K562 (cell line): ENCODE results near the gene PARK7. TPM values are rescaled to one million over a fixed set of nuclear protein-coding genes. Genes with fewer than 3 reads are reported as not detected.

Experiments
- ATAC-seq: fragments of 200-7000 bp; cut with Tn5 transposase; 3 replicates; pipeline ENCODE4 v1.9.1; 2020; ENCODE audit warnings: moderate library complexity
- BruUV-seq: library from RNA; stranded (reverse); fragments of 400-500 nt; replicated peaks from 2 replicates; lab custom pipeline; 2021; lab: Mats Ljungman, UMichigan
- CTCF ChIA-PET: fragments of 300-600 bp; formaldehyde crosslinking; extraction: SDS; loops from one replicate; lab custom pipeline; 2021; ENCODE audit warnings: low intra/inter-chr PET ratio; lab: Yijun Ruan, JAX
- POLR2A ChIA-PET: fragments of 300-600, 350-650 bp; sonication (Branson Sonifier 250); formaldehyde crosslinking; extraction: SDS; loops from one replicate; lab custom pipeline; 2021; ENCODE audit warnings: antibody characterized with exemption, inconsistent platforms; lab: Yijun Ruan, JAX
- DNase-seq, 4 experiments: peaks; one replicate each; pipeline versions ENCODE4 v3.0.0 to v3.0.0-alpha.2; 2011 to 2018; ENCODE audit warnings: low spot score in 3 of 4, mixed read lengths in 3 of 4; ENCODE audit errors: extremely low read depth in 1 of 4
- FAIRE-seq: peaks from 2 replicates; lab custom pipeline; 2011; peaks lifted over from hg19 to GRCh38; lab: Jason Lieb, UNC
- H2AFZ ChIP-seq: 2 replicates; pipeline ENCODE4 v1.6.0; 2011; ENCODE audit warnings: low read depth, low read length, control low read depth, inconsistent platforms
- H3K27ac ChIP-seq: fragments of 200-600 bp; 3 replicates; pipeline ENCODE4 v1.8.0; 2011; ENCODE audit warnings: low read depth, mild to moderate bottlenecking, control low read depth, inconsistent platforms, low read length, moderate library complexity, mixed read lengths; ENCODE audit errors: extremely low read depth
- H3K27me3 ChIP-seq, 2 experiments: fragments of 300-600 bp in 1 of 2; 2 replicates in 1 of 2; 3 replicates in 1 of 2; pipeline versions ENCODE4 v1.6.0 to v1.8.0; 2011; ENCODE audit warnings: inconsistent platforms in 2 of 2, low read length in 2 of 2, mild to moderate bottlenecking in 1 of 2, mixed read lengths in 1 of 2, moderate library complexity in 1 of 2; ENCODE audit not compliant: control insufficient read depth in 2 of 2, insufficient read depth in 2 of 2
- H3K36me3 ChIP-seq: fragments of 300-600 bp; 3 replicates; pipeline ENCODE4 v1.8.0; 2011; ENCODE audit warnings: mild to moderate bottlenecking, low read length, inconsistent platforms; ENCODE audit not compliant: control insufficient read depth, insufficient read depth
- H3K4me1 ChIP-seq, 2 experiments: fragments of 200-600 bp in 1 of 2; replicated peaks in 1 of 2; 2 replicates in 1 of 2; 3 replicates in 1 of 2; pipeline versions ENCODE4 v1.5.1 to v1.8.0; 2011; ENCODE audit warnings: inconsistent platforms in 2 of 2, low read length in 2 of 2, mild to moderate bottlenecking in 1 of 2, mixed read lengths in 1 of 2, moderate library complexity in 1 of 2; ENCODE audit not compliant: control insufficient read depth in 2 of 2, insufficient read depth in 2 of 2
- H3K4me2 ChIP-seq: 2 replicates; pipeline ENCODE4 v1.6.1; 2011; ENCODE audit warnings: low read length, control low read depth, inconsistent platforms, mixed read lengths; ENCODE audit not compliant: insufficient read depth
- H3K4me3 ChIP-seq: fragments of 200-600 bp; sonication (generic), shearing (Covaris generic); 2 replicates; pipeline ENCODE4 v1.5.1; 2016; ENCODE audit warnings: control low read depth, inconsistent platforms
- H3K79me2 ChIP-seq: fragments of 200-600 bp; 3 replicates; pipeline ENCODE4 v1.8.0; 2011; ENCODE audit warnings: low read length, inconsistent platforms; ENCODE audit not compliant: control insufficient read depth, insufficient read depth
- H3K9ac ChIP-seq, 2 experiments: 2 replicates each; pipeline versions ENCODE4 v1.6.0 to v1.6.1; 2011; ENCODE audit warnings: low read depth in 2 of 2, low read length in 2 of 2, control low read depth in 1 of 2, inconsistent platforms in 1 of 2, mild to moderate bottlenecking in 1 of 2, mixed read lengths in 1 of 2; ENCODE audit not compliant: insufficient read depth in 1 of 2
- H3K9me1 ChIP-seq: one replicate; pipeline ENCODE4 v1.6.0; 2011; ENCODE audit warnings: inconsistent platforms, mild to moderate bottlenecking, low read length, moderate library complexity; ENCODE audit not compliant: control insufficient read depth, insufficient read depth
- H3K9me3 ChIP-seq: replicated peaks from 2 replicates; pipeline ENCODE4 v1.5.1; 2011; ENCODE audit warnings: low read depth, low read length, inconsistent platforms; ENCODE audit not compliant: control insufficient read depth, insufficient read depth
- H4K20me1 ChIP-seq: replicated peaks from 2 replicates; pipeline ENCODE4 v1.6.1; 2011; ENCODE audit warnings: low read length, inconsistent platforms, mixed read lengths; ENCODE audit not compliant: control insufficient read depth, insufficient read depth
- AFF4 ChIP-seq: sonication (generic); formaldehyde crosslinking; IDR thresholded peaks from 2 replicates; pipeline ENCODE4 v1.8.0; 2023; ENCODE audit warnings: mild to moderate bottlenecking, missing genetic modification reagents
- CEBPB ChIP-seq: fragments of 450-650 bp; IDR thresholded peaks from 2 replicates; pipeline ENCODE4 v1.6.1; 2016; ENCODE audit warnings: missing genetic modification characterization, missing compliant biosample characterization
- SETDB1 ChIP-seq: IDR thresholded peaks from one replicate; pipeline ENCODE4 v1.6.1; 2012; ENCODE audit warnings: low read length, control low read depth, inconsistent platforms
- THRAP3 ChIP-seq: fragments of 450-650 bp; IDR thresholded peaks from 2 replicates; pipeline ENCODE4 v1.6.1; 2016; ENCODE audit warnings: mild to moderate bottlenecking, inconsistent platforms, borderline replicate concordance
- ZNF707 ChIP-seq: fragments of 250-450 bp; sonication (Bioruptor Pico); conservative IDR thresholded peaks from 2 replicates; pipeline ENCODE4 v1.8.0; 2022; ENCODE audit warnings: inconsistent platforms, mild to moderate bottlenecking, moderate library complexity
- WGBS: fragments of 100-300 bp; shearing (Covaris generic); methylation state at CpG from one replicate; pipeline ENCODE4 v1.1.6; 2016; ENCODE audit warnings: low coverage, mixed read lengths; ENCODE audit not compliant: insufficient coverage; ENCODE audit errors: missing lambda C conversion rate; 5-methylcytosine and 5-hydroxymethylcytosine counted together
- in situ Hi-C: fragments of 300-500 bp; cut with MboI; formaldehyde crosslinking; loops from 4 replicates; pipeline ENCODE4 v1.15.0; 2018; ENCODE audit warnings: inconsistent platforms, mixed read lengths
- intact Hi-C: fragments of 100-400 bp; cut with micrococcal nuclease; formaldehyde crosslinking; loops from 2 replicates; pipeline ENCODE4 v1.14.2; 2022
- polyA plus RNA-seq, 8 experiments: library from polyadenylated mRNA; depleted of rRNA in 4 of 8; stranded (reverse) in 5 of 8; unstranded in 3 of 8; fragments of >200 nt; fragmentation: Nextera tagmentation in 2 of 8; fragmentation: Illumina TruSeq in 1 of 8; extraction: Ambion mirVana in 2 of 8; extraction: Trizol in 1 of 8; gene quantifications; 2 replicates each; pipeline versions ENCODE4 v1.2.1 to v1.2.3, GENCODE V29; 2011 to 2014; ENCODE audit warnings: inconsistent platforms in 1 of 8, missing spikeins in 1 of 8
- total RNA-seq, 7 experiments: library from RNA; depleted of rRNA in 6 of 7; stranded (reverse); fragments of >200 nt in 6 of 7; fragmentation: Illumina TruSeq in 2 of 7; extraction: Trizol in 2 of 7; gene quantifications; 2 replicates each; pipeline versions ENCODE4 v1.2.1 to v1.2.3, GENCODE V29; 2011 to 2021; ENCODE audit warnings: low replicate concordance in 1 of 7
- TF ChIP-seq, protein P1 (sequence below), 2 experiments: fragments of 450-650 bp in 1 of 2; sonication (generic) in 1 of 2; formaldehyde crosslinking in 1 of 2; IDR thresholded peaks; 2 replicates each; pipeline versions ENCODE4 v1.7.1 to v1.9.0; 2016 to 2022; ENCODE audit warnings: inconsistent platforms in 1 of 2, mild to moderate bottlenecking in 1 of 2, missing genetic modification reagents in 1 of 2

The PARK7 gene
- total and polyA plus RNA-seq, 9 of the 15 experiments (the other 6 are each of a cell fraction or from before 2014, with no cell fraction given), result 374 to 1,298 (median 484) TPM

DNA sequence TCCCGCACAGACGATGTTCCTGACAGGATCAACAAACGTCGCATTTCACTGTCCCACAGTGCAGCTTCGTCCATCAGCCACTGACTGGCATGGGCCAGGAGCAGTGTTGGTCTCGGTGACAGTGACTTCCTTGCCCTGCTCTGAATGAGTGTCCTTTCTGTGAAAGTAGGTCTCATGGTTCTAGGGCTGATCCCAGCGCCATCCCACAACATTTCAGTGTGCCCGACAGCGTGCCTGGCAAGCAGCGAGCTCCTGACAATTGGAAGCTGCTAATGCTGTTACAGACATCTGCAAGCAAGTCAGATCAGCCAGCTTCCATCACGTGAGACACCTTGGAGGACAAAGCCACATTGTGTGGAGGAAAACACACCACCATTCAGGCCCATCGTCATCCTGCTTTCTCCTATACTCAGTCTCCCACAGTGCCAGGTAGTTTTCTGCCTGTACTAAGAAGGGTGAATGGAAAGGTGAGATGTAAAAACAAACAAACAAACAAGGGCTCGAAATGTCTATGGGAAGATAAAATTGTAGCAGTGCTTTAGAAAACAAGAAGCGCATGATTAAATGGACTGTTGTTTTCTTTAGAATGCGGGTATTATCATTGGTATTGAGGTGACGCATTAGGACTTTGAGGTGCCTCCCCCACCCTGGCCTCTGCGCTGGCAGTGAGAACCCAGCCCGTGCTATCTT is 42.7 kb downstream of the PARK7 start:
- Histone ChIP-seq H3K27ac (peak overlapping the region; percentile 72; the same call in 2 of the 3 replicates), H3K27me3 (no peaks in the 10 kb centered on the region), H3K36me3 (peaks cover 2% of the 10 kb centered on the region; the same call in 1 of the 3 replicates), H3K9me3 (no peaks in the 10 kb centered on the region), H2AFZ (peak overlapping the region; percentile 56), H3K4me1 (peaks cover 22 to 42% of the 10 kb centered on the region in 2 experiments), H3K79me2 (no peaks in the 10 kb centered on the region), H3K9me1 (no peaks in the 10 kb centered on the region), H3K9ac (peak overlapping the region in 1 of 2 experiments; percentile 3; a peak in 2 of 4 replicates), H3K4me2 (peak overlapping the region; percentile 71), H4K20me1 (no peaks in the 10 kb centered on the region; the same call in 1 of the 2 replicates), H3K4me3 (no peak overlapping the region)
- no TSS peak for BruUV-seq
- ChIA-PET POLR2A (no interaction called here), CTCF (interaction anchor here (0.6 kb wide), 1 partner anchor 97 kb away, joined by 4 read pairs; no protein-coding TSS in a partner anchor)
- intact Hi-C loops (no loop called here), in situ Hi-C loops (no loop called here)
- peak; percentile 9; the same call in 2 of the 3 replicates for ATAC-seq
- WGBS, result 48% methylated on average over 18 of the region's 18 CpGs
- no peak for FAIRE-seq
- no peak for DNase-seq
- TF ChIP-seq THRAP3, result no peak
- no peak for TF ChIP-seq AFF4 (CRISPR knock-in tag)
- TF ChIP-seq, protein P1, sequence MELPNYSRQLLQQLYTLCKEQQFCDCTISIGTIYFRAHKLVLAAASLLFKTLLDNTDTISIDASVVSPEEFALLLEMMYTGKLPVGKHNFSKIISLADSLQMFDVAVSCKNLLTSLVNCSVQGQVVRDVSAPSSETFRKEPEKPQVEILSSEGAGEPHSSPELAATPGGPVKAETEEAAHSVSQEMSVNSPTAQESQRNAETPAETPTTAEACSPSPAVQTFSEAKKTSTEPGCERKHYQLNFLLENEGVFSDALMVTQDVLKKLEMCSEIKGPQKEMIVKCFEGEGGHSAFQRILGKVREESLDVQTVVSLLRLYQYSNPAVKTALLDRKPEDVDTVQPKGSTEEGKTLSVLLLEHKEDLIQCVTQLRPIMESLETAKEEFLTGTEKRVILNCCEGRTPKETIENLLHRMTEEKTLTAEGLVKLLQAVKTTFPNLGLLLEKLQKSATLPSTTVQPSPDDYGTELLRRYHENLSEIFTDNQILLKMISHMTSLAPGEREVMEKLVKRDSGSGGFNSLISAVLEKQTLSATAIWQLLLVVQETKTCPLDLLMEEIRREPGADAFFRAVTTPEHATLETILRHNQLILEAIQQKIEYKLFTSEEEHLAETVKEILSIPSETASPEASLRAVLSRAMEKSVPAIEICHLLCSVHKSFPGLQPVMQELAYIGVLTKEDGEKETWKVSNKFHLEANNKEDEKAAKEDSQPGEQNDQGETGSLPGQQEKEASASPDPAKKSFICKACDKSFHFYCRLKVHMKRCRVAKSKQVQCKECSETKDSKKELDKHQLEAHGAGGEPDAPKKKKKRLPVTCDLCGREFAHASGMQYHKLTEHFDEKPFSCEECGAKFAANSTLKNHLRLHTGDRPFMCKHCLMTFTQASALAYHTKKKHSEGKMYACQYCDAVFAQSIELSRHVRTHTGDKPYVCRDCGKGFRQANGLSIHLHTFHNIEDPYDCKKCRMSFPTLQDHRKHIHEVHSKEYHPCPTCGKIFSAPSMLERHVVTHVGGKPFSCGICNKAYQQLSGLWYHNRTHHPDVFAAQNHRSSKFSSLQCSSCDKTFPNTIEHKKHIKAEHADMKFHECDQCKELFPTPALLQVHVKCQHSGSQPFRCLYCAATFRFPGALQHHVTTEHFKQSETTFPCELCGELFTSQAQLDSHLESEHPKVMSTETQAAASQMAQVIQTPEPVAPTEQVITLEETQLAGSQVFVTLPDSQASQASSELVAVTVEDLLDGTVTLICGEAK (IDR thresholded peaks at IDR 0.05), result 0 out of 2 replicates have a peak, but pooled peaks have one; percentile 30
- TF ChIP-seq, protein P1 (CRISPR knock-in tag; IDR thresholded peaks at IDR 0.05), result no peak
- TF ChIP-seq ZNF707 (CRISPR knock-in tag), result no peak
- TF ChIP-seq CEBPB, result no peak
- TF ChIP-seq SETDB1, result no peak
